Kidney epithelial cell (primary cell): ENCODE data around the gene KCTD21. TPM values are rescaled to one million over a fixed set of nuclear protein-coding genes. Genes with fewer than 3 reads are reported as not detected.
"Not testable (repeated sequence)": the region's sequence is repeated elsewhere in the genome, so short reads cannot be mapped to it uniquely, and the experiment has no call there.

Source experiments
- DNase-seq: peaks from one replicate; pipeline ENCODE4 v3.0.0-alpha.2; 2010; ENCODE audit warnings: low read depth
- H3K27me3 ChIP-seq: 2 replicates; pipeline ENCODE4 v1.6.0; 2011; ENCODE audit warnings: low read length; ENCODE audit not compliant: control insufficient read depth, insufficient read depth
- H3K36me3 ChIP-seq: 2 replicates; pipeline ENCODE4 v1.5.1; 2011; ENCODE audit warnings: low read length; ENCODE audit not compliant: control insufficient read depth, insufficient read depth
- H3K4me3 ChIP-seq: 2 replicates; pipeline ENCODE4 v1.5.1; 2011; ENCODE audit warnings: low read depth, mild to moderate bottlenecking, control low read depth, low read length
- total RNA-seq: library from RNA; depleted of rRNA; stranded (reverse); fragments of >200 nt; gene quantifications from 2 replicates; pipeline ENCODE4 v1.2.3, GENCODE V29; 2015
- TF ChIP-seq, protein P1 (sequence below): IDR thresholded peaks from 2 replicates; pipeline ENCODE4 v1.5.1; 2011; ENCODE audit warnings: mild to moderate bottlenecking, moderate library complexity, low read length, control low read depth, inconsistent platforms; ENCODE audit not compliant: insufficient read depth, poor library complexity, severe bottlenecking

The KCTD21 gene
- total RNA-seq, 1 donor from 2014 or later: 9.7 TPM

DNA sequence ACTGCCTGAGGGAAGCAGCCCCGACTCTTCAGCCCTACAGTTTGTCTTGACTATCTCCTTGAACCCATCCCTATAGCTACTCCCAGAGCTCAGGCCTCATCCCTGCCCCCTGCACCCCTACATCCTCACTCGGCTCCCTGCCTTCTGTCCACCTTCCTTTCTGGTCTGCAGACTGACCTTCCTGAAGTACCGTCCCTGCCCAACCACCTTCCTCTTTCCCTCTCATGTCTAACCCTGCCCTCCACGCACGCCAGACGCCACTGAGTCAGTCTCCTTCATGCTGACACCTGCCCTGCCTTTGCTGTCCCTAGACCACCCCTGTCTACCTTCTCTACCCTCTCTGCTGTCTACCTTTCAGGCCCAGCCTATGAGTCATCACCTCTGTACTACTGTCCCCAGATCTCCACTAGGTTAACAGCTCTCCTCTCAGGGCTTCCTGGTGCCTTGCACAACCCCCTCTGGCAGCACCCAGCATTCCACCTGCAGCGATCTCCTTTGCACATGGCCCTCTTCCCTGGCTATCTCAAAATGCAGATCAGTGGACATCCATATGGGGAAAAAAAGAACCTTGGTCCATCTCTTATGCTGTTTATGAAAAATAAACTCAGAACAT is 8.9 kb downstream of the KCTD21 start:
- H3K4me3 ChIP-seq: no peak overlapping the region
- DNase-seq: no peak
- H3K36me3 ChIP-seq: no peaks in the 10 kb centered on the region
- H3K27me3 ChIP-seq: no peaks in the 10 kb centered on the region
- TF ChIP-seq, protein P1, sequence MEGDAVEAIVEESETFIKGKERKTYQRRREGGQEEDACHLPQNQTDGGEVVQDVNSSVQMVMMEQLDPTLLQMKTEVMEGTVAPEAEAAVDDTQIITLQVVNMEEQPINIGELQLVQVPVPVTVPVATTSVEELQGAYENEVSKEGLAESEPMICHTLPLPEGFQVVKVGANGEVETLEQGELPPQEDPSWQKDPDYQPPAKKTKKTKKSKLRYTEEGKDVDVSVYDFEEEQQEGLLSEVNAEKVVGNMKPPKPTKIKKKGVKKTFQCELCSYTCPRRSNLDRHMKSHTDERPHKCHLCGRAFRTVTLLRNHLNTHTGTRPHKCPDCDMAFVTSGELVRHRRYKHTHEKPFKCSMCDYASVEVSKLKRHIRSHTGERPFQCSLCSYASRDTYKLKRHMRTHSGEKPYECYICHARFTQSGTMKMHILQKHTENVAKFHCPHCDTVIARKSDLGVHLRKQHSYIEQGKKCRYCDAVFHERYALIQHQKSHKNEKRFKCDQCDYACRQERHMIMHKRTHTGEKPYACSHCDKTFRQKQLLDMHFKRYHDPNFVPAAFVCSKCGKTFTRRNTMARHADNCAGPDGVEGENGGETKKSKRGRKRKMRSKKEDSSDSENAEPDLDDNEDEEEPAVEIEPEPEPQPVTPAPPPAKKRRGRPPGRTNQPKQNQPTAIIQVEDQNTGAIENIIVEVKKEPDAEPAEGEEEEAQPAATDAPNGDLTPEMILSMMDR: no peak

DNA sequence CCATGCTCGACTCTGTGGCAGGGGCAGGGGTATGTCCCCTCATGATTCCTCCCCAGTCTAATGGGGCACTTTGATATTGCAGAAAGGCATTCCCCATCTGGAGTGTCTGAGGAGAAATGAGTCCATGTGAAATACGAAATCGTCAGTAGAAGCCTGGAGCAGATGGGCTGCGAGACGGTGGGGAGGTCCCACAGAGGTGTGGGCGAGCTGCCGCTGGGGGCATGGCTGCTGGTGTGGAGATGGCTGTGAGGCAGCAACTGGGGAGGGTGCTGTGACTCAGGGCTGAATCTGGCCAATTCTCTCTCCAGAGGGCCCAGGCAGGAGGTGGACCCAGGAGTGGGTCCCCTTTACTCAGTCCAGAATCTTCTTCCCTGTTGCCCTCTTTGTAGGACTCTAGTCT is 11.2 kb downstream of the KCTD21 start:
- H3K36me3 ChIP-seq: no peaks in the 10 kb centered on the region
- H3K27me3 ChIP-seq: no peaks in the 10 kb centered on the region
- no peak for DNase-seq
- TF ChIP-seq, protein P1: no peak
- no peak overlapping the region for H3K4me3 ChIP-seq

DNA sequence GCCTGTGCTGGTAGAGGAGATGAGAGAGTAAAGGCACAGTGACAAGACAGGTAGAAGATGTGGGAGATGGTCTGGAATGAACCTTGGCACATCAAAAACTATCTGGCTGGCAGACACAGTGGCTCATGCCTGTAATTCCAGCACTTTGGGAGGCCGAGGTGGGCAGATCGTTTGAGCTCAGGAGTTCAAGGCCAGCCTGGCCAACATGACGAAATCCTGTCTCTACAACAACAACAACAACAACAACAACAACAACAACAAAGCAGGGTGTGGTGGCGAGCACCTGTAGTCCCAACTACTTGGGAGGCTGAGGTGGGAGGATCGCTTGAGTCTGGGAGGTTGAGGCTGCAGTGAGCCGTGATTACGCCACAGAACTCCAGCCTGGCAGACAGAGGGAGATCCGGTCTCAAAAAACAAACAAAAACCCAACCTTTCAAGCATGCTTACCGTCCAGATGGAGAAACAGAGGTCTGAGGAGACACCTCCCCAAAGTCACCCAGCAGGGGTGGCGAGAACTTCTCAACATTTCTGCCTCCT is 11.8 kb downstream of the KCTD21 start:
- H3K4me3 ChIP-seq: no peak overlapping the region
- no peak for DNase-seq
- TF ChIP-seq, protein P1: no peak
- H3K27me3 ChIP-seq: no peaks in the 10 kb centered on the region
- no peaks in the 10 kb centered on the region for H3K36me3 ChIP-seq

DNA sequence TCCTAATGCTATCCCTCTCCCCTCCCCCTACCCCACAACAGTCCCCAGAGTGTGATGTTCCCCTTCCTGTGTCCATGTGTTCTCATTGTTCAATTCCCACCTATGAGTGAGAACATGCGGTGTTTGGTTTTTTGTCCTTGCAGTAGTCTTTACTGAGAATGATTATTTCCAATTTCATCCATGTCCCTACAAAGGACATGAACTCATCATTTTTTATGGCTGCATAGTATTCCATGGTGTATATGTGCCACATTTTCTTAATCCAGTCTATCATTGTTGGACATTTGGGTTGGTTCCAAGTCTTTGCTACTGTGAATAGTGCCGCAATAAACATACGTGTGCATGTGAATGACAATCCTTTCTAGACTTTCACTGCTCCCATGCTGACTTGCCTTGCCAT is 12.6 kb downstream of the KCTD21 start:
- H3K4me3 ChIP-seq, H3K27me3 ChIP-seq, DNase-seq: not testable (repeated sequence)

DNA sequence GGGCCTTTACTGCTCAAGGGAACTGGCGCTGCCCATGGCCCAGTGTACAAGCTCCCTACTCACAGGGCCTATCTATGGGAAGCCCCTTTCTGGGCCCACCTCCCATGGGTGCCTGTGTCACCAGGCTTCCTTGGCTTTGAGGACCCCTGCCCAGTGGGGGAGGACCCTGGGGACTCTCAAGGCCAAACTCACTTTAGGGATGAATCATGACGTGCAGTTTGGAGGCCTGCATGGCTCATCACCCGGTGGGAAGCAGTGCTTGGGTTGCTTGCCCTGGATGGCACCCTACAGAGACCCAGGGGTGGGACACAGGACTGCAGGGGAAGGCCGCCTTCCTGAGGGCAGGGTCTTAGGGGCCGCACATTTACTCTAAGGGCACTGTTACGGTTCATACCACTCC is 16.5 kb downstream of the KCTD21 start:
- no peak overlapping the region for H3K4me3 ChIP-seq
- no peaks in the 10 kb centered on the region for H3K27me3 ChIP-seq
- TF ChIP-seq, protein P1: no peak

More for the DNA sequence above, 12.6 kb downstream of the KCTD21 start:
- H3K36me3 ChIP-seq: not testable (repeated sequence)

DNA sequence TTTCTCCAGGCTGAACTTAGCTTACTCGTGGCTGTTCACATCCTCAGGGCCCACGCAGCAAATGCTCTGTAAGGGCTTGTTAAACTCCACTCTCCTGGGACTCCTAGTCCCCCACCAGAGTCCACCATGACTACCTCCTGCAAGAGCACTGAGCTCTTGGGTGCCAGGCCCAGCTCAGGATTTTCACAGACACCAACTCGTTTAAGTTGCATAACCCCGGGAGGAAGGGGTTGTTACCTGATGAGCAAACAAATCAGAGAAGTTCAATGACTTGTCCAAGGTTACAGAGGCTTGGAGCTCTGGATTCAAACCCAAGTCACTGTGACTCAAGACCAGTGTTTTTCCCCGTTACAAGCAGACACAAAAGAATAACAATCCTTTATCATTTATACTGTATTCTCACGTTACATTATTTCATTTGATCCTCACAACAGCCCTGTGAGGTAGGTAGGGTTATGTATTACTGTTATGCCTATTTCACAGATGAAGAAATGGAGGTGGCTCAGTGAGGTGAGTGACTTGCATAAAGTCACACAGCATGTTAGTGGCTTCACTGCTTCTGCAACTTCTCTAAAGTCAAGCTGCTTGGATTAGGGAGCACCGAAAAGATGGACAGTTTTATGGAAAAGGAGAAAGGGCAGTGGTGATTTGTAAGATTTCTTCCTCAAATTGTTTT is 17.4 kb downstream of the KCTD21 start:
- TF ChIP-seq, protein P1: no peak
- no peaks in the 10 kb centered on the region for H3K36me3 ChIP-seq
- H3K4me3 ChIP-seq: no peak overlapping the region
- H3K27me3 ChIP-seq: no peaks in the 10 kb centered on the region
- no peak for DNase-seq

More for the DNA sequence above, 16.5 kb downstream of the KCTD21 start:
- H3K36me3 ChIP-seq: no peaks in the 10 kb centered on the region
- DNase-seq: no peak
